ENCODE data around the gene RAB11FIP3. TPM values are rescaled to one million over a fixed set of nuclear protein-coding genes. Genes with fewer than 3 reads are reported as not detected.
"Not testable (repeated sequence)": the region's sequence is repeated elsewhere in the genome, so short reads cannot be mapped to it uniquely, and the experiment has no call there.

The RAB11FIP3 gene
- total RNA-seq, result 27.4 TPM
- long read RNA-seq, full-length matches to known transcripts, result 64 of 120 reads
- long read RNA-seq, partial matches to known transcripts, result 32 of 120 reads
- long read RNA-seq, other reads (novel, unspliced or antisense), result 24 of 120 reads

GRCh38 chr16:425082-425718, at the start of gene RAB11FIP3:
TSS of gene RAB11FIP3 (plus strand) at chr16:425649. CDS start at chr16:426007, 358 bp downstream.
- DNase-seq, result peak; percentile 89
- intact Hi-C loops (cut with micrococcal nuclease), result no loop called here
- Histone ChIP-seq H3K36me3 (peaks cover 4% of the 10 kb centered on the region), H3K4me3 (peak within 1 kb of the TSS; percentile 76), H3K27ac (replicated peaks) (peak within 1 kb of the TSS; percentile 97), H3K27me3 (ENCODE audit: low read depth) (no peaks in the 10 kb centered on the region), H3K9me3 (replicated peaks) (no peaks in the 10 kb centered on the region), H3K4me1 (peaks cover 56% of the 10 kb centered on the region)
- peak; percentile 34 for TF ChIP-seq CTCF (IDR thresholded peaks at IDR 0.05; ENCODE audit: borderline replicate concordance)

- H3K27ac ChIP-seq (replicated peaks), result no peak overlapping the region
- no peaks in the 10 kb centered on the region for H3K9me3 ChIP-seq (replicated peaks)
- no peak for DNase-seq
- H3K4me3 ChIP-seq, result no peak overlapping the region
- intact Hi-C loops (cut with micrococcal nuclease), result no loop called here
- no peak for TF ChIP-seq CTCF (IDR thresholded peaks at IDR 0.05; ENCODE audit: borderline replicate concordance)
- no peaks in the 10 kb centered on the region for H3K27me3 ChIP-seq (ENCODE audit: low read depth)
- peaks cover 56% of the 10 kb centered on the region for H3K36me3 ChIP-seq
- peaks cover 28% of the 10 kb centered on the region for H3K4me1 ChIP-seq
Measured at GRCh38 chr16:375927-376816, 49.3 kb upstream of the RAB11FIP3 start.

GRCh38 chr16:376817-377418, 48.5 kb upstream of the RAB11FIP3 start:
- no peak overlapping the region for H3K4me3 ChIP-seq
- H3K9me3 ChIP-seq (replicated peaks), result no peaks in the 10 kb centered on the region
- H3K36me3 ChIP-seq, result peaks cover 52% of the 10 kb centered on the region
- TF ChIP-seq CTCF (IDR thresholded peaks at IDR 0.05; ENCODE audit: borderline replicate concordance), result no peak
- no peaks in the 10 kb centered on the region for H3K27me3 ChIP-seq (ENCODE audit: low read depth)
- no peak for DNase-seq
- H3K27ac ChIP-seq (replicated peaks), result no peak overlapping the region
- H3K4me1 ChIP-seq, result peaks cover 29% of the 10 kb centered on the region
- intact Hi-C loops (cut with micrococcal nuclease), result no loop called here

- TF ChIP-seq CTCF (IDR thresholded peaks at IDR 0.05; ENCODE audit: borderline replicate concordance), result no peak
- no peaks in the 10 kb centered on the region for H3K9me3 ChIP-seq (replicated peaks)
- no peak overlapping the region for H3K4me3 ChIP-seq
- H3K36me3 ChIP-seq, result peaks cover 46% of the 10 kb centered on the region
- DNase-seq, result no peak
- peaks cover 34% of the 10 kb centered on the region for H3K4me1 ChIP-seq
- H3K27ac ChIP-seq (replicated peaks), result no peak overlapping the region
- intact Hi-C loops (cut with micrococcal nuclease), result no loop called here
- no peaks in the 10 kb centered on the region for H3K27me3 ChIP-seq (ENCODE audit: low read depth)
Measured at GRCh38 chr16:377419-377951, 48.0 kb upstream of the RAB11FIP3 start.

GRCh38 chr16:378113-378820, 47.2 kb upstream of the RAB11FIP3 start:
- DNase-seq; H3K4me3 ChIP-seq; H3K27me3 ChIP-seq (ENCODE audit: low read depth); H3K27ac ChIP-seq (replicated peaks); H3K9me3 ChIP-seq (replicated peaks); intact Hi-C loops (cut with micrococcal nuclease): not testable (repeated sequence)
- Histone ChIP-seq H3K4me1 (peaks cover 42% of the 10 kb centered on the region), H3K36me3 (peaks cover 39% of the 10 kb centered on the region)
